Activated effector memory CD4-positive, alpha-beta T cell treated with Interleukin-2 at 50 U/mL for 16 hours (primary cell): ENCODE results near the gene TBL1XR1.
"Not testable (repeated sequence)": the region's sequence is repeated elsewhere in the genome, so short reads cannot be mapped to it uniquely, and the experiment has no call there.

Experiments used
- DNase-seq: peaks from one replicate; pipeline ENCODE4 v3.0.0-alpha.2; 2020

The TBL1XR1 gene

DNA sequence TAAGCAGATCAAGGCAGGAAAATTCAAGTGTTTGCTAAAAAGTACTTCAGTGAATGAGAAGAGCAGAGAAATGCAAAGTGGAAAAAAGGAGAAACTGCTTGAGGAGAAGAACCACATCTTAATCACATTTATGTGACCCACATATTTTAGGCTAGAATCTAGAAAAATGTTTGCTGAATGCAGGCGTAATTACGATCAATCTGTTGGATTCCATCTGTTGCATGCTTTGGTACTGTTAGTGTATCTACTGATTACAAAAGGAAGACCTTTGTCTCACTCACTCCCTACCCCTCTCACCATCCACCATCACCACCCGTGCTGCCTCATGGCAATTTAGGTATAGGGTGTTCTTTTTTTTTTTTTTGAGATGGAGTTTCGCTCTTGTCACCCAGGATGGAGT lies 9.7 kb upstream of the TBL1XR1 start:
- no peak for DNase-seq

DNA sequence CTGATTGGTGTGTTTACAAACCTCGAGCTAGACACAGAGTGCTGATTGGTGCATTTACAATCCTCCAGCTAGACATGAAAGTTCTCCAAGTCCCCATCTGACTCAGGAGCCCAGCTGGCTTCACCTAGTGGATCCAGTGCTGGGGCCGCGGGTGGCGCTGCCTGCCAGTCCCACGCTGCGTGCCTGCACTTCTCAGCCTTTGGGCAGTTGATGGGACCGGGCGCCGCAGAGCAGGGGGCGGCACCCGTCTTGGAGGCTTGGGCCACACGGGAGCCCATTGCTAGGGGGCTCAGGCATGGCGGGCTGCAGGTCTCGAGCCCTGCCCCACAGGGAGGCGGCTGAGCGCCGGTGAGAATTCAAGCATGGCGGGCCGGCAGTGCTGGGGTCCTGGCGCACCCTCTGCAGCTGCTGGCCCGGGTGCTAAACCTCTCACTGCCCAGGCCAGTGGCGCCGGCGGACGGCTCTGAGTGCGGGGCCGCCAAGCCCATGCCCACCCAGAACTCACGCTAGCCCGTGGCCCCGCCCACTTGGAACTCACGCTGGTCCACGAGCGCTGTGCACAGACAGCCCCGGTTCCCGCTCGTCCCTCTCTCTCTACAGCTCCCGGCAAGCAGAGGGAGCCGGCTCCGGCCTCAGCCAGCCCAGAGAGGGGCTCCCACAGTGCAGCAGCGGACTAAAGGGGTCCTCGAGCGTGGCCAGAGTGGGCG lies 6.6 kb upstream of the TBL1XR1 start:
- no peak for DNase-seq

- DNase-seq = not testable (repeated sequence)
Measured at GRCh38 chr3:177203016-177203415, 5.7 kb upstream of the TBL1XR1 start.

GRCh38 chr3:177201700-177202397 lies 4.6 kb upstream of the TBL1XR1 start:
- peak; percentile 34 for DNase-seq

GRCh38 chr3:177199206-177199760 lies 2.0 kb upstream of the TBL1XR1 start:
- no peak for DNase-seq

GRCh38 chr3:177197727-177198460 lies 612 bp upstream of the TBL1XR1 start:
- DNase-seq = no peak

DNA sequence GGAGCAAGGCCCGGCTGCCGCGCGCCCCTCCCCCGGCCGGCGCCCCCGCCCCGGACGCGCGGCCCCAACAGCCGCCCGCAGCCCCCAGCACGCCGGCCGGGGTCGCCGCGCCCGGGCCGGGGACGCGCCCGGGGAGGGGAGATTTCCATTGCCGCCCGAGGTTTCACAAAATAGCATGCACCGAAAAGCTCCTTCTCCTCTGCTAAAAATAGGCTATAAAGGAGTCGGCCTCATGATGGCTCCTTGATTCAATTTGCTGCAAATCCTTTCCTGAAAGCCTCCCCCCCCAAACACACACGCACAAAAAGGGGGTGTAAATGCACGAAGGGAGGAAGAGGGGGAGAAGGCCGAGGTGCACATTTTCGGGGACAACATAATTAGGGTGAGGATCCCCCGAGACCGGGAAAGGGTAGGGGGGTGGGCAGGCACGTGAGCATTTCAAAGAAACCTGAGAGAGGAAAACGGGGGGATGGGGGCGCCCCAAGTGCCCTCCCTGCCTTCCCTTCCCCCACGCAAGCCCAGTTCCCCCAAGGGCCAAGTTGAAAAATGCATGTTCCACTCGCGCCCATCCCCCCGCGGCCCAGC lies 734 bp downstream of the TBL1XR1 start:
- DNase-seq = peak; percentile 28

- DNase-seq = no peak
Measured at GRCh38 chr3:177196008-177196455, 1.2 kb downstream of the TBL1XR1 start.

GRCh38 chr3:177195242-177195991 lies 1.9 kb downstream of the TBL1XR1 start:
- DNase-seq = no peak

DNA sequence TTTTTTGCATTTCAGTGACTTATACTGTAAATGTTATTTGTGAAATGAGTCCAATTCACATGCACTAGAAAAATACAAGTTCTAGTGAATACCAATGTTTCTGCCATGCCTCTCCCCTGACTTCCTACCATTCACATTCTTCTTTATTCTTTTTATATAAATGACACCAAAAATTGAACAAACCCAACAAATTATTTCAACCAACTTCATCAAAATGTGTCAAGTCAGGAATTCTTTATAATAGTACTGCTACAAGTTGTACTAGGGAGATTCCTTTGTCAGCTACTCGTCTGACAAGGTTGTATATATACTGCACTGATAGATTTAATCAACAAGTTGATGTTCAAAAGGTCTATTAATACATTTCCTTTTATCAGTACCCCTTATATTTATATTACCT lies 3.0 kb downstream of the TBL1XR1 start:
- DNase-seq = no peak

GRCh38 chr3:177193688-177194268 lies 3.5 kb downstream of the TBL1XR1 start:
- no peak for DNase-seq

- not testable (repeated sequence) for DNase-seq
Measured at GRCh38 chr3:177193275-177193674, 4.0 kb downstream of the TBL1XR1 start.

GRCh38 chr3:177190756-177191681 lies 6.3 kb downstream of the TBL1XR1 start:
- no peak for DNase-seq

- DNase-seq = not testable (repeated sequence)
Measured at GRCh38 chr3:177190184-177190583, 7.1 kb downstream of the TBL1XR1 start.

GRCh38 chr3:177188325-177188724 lies 9.0 kb downstream of the TBL1XR1 start:
- not testable (repeated sequence) for DNase-seq

DNA sequence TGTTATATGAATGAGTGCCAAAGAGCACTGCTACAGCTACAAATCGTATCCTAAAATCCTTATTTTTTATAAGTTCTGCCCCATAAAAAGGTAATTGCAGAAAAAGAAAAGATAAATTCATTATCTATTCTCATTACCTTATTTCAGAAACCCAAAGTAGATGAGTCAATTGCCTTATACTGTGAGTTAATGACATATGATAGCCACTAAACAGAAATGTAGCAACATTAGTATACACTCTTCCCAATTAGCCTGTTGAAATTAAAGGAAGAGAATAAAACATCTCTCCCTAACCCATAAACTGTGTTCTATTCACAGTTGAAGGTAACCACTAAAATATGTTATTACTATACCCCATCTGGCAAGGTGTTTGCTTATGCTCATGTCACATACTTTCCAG lies 11.0 kb downstream of the TBL1XR1 start:
- DNase-seq = no peak

DNA sequence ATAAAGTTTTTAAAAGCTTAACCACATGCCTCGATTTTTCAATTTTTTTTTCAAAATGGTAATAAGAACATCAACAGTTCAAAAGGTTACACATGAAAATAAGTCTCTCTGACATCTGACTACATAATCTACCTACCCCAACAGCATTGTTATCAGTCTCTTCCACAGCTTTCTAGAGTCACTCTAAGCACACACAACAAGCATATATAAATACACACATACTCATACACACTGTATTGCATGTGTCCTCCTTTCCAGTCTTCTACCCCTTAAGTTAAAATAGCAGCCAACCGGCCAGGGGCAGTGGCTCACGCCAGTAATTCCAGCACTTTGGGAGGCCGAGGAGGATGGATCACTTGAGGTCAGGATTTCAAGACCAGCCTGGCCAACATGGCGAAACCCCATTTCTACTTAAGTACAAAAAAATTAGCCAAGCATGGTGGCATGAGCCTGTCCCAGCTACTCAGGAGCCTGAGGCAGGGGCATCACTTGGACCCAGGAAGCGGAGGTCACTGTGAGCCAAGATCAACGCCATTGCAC lies 12.2 kb downstream of the TBL1XR1 start:
- no peak for DNase-seq

GRCh38 chr3:177184602-177185001 lies 12.7 kb downstream of the TBL1XR1 start:
- DNase-seq = not testable (repeated sequence)

- no peak for DNase-seq
Measured at GRCh38 chr3:177182352-177182751, 14.9 kb downstream of the TBL1XR1 start.

DNA sequence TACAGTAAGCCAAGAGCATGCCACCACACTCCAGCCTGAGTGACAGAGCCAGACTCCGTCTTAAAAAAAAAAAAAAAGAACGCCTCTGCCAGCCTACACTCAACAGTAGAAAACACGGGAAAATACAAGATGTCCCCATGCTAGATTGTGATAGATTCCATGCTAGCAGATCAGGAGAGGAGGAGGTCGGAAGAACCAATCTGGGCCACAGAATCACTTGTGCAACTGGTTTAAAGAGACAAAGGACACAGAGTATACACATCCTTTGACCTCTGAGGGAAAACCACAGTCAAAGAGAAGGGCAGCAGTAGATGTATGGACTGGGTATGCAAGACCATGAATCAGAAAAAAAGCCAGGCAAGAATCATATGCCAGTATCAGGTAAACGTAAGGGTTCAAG lies 15.9 kb downstream of the TBL1XR1 start:
- no peak for DNase-seq
